ENCODE results near the gene TRPT1.

GRCh38 chr11:64216879-64217278, 9.1 kb downstream of the TRPT1 start:
- TF ChIP-seq FOS (IDR thresholded peaks at IDR 0.05; ENCODE audit: low read depth, low read length) (no peak), BHLHE40 (IDR thresholded peaks at IDR 0.05; ENCODE audit: low read depth, low read length) (no peak), CTCF (conservative IDR thresholded peaks at IDR 0.05; ENCODE audit: low read depth, low read length) (no peak), RCOR1 (IDR thresholded peaks at IDR 0.05; ENCODE audit: insufficient replicate concordance, low read length) (no peak), CEBPB (IDR thresholded peaks at IDR 0.05; ENCODE audit: low read depth, low read length) (no peak), ELK1 (IDR thresholded peaks at IDR 0.05; ENCODE audit: borderline replicate concordance, low read depth, low read length) (no peak), POLR2A (IDR thresholded peaks at IDR 0.05; ENCODE audit: low read depth, low read length) (no peak), MAZ (IDR thresholded peaks at IDR 0.05; ENCODE audit: borderline replicate concordance, low read depth, low read length) (no peak), RAD21 (IDR thresholded peaks at IDR 0.05; ENCODE audit: low read length) (no peak), USF2 (IDR thresholded peaks at IDR 0.05; ENCODE audit: low read depth, low read length) (no peak), RFX5 (IDR thresholded peaks at IDR 0.05; ENCODE audit: low read depth, low read length) (no peak), CHD1 (IDR thresholded peaks at IDR 0.05; ENCODE audit: low read depth, low read length) (no peak), MAFK (IDR thresholded peaks at IDR 0.05; ENCODE audit: low read depth, low read length) (no peak), SMC3 (IDR thresholded peaks at IDR 0.05; ENCODE audit: low read depth, low read length) (no peak)

Measured in IMR-90 (cell line).